Measurements from ENCODE around the gene UPF3B. TPM values are rescaled to one million over a fixed set of nuclear protein-coding genes. Genes with fewer than 3 reads are reported as not detected.
"Not testable (repeated sequence)": the region's sequence is repeated elsewhere in the genome, so short reads cannot be mapped to it uniquely, and the experiment has no call there.

The UPF3B gene
- total RNA-seq, 1 donor from 2014 or later: 4.7 TPM

DNA sequence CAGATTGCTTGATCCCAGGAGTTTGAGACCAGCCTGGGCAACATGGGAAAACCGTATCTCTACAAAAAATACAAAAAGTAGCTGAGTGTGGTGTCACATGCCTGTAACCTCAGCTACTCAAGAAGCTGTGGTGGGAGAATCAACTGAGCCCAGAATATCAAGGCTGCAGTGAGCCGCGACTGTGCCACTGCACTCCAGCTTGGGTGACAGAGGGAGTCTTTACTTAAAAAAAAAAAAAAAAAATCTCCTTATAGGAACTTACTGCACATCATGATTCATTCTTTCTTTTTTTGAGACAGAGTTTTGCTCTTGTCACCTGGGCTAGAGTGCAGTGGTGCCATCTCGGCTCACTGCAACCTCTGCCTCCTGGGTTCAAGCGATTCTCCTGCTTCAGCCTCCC, 24.3 kb downstream of the UPF3B start:
- Histone ChIP-seq H3K36me3 (ENCODE audit: control insufficient read depth, insufficient read depth, low read length) (no peaks in the 10 kb centered on the region), H3K27me3 (ENCODE audit: control insufficient read depth, insufficient read depth, low read length) (no peaks in the 10 kb centered on the region), H3K4me3 (ENCODE audit: low read depth, low read length) (no peak overlapping the region)
- TF ChIP-seq, protein P1, sequence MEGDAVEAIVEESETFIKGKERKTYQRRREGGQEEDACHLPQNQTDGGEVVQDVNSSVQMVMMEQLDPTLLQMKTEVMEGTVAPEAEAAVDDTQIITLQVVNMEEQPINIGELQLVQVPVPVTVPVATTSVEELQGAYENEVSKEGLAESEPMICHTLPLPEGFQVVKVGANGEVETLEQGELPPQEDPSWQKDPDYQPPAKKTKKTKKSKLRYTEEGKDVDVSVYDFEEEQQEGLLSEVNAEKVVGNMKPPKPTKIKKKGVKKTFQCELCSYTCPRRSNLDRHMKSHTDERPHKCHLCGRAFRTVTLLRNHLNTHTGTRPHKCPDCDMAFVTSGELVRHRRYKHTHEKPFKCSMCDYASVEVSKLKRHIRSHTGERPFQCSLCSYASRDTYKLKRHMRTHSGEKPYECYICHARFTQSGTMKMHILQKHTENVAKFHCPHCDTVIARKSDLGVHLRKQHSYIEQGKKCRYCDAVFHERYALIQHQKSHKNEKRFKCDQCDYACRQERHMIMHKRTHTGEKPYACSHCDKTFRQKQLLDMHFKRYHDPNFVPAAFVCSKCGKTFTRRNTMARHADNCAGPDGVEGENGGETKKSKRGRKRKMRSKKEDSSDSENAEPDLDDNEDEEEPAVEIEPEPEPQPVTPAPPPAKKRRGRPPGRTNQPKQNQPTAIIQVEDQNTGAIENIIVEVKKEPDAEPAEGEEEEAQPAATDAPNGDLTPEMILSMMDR (IDR thresholded peaks at IDR 0.05; ENCODE audit: insufficient read depth, low read length, poor library complexity, severe bottlenecking): no peak
- no peak for DNase-seq (ENCODE audit: low read depth)

DNA sequence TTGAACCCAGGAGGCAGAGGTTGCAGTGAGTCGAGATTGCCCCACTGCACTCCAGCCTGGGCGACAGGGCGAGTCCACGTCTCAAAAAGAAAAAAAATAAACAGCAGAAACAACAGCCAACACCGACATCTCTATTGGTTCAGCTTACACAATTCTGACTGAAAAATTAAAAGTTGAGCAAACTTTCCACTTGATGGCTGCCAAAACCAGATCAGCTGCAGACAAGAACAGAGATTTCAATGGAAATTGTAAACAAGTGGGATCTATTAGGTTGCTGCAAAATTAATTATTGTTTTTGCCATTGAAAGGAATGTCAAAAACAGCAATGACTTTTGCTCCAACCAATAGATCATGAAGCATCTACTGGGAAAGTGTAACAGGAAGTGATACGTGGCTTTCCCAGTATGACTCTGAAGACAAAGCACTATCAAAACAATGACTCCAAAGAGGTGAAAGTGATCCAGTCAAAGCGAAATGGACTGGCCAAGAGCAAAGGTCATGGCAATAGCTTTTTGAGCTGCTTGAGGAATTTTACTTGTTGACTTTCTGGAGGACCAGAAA, 26.3 kb downstream of the UPF3B start:
- DNase-seq (ENCODE audit: low read depth): no peak
- TF ChIP-seq, protein P1 (IDR thresholded peaks at IDR 0.05; ENCODE audit: insufficient read depth, low read length, poor library complexity, severe bottlenecking): no peak
- no peak overlapping the region for H3K4me3 ChIP-seq (ENCODE audit: low read depth, low read length)
- H3K27me3 ChIP-seq (ENCODE audit: control insufficient read depth, insufficient read depth, low read length): no peaks in the 10 kb centered on the region
- no peaks in the 10 kb centered on the region for H3K36me3 ChIP-seq (ENCODE audit: control insufficient read depth, insufficient read depth, low read length)

DNA sequence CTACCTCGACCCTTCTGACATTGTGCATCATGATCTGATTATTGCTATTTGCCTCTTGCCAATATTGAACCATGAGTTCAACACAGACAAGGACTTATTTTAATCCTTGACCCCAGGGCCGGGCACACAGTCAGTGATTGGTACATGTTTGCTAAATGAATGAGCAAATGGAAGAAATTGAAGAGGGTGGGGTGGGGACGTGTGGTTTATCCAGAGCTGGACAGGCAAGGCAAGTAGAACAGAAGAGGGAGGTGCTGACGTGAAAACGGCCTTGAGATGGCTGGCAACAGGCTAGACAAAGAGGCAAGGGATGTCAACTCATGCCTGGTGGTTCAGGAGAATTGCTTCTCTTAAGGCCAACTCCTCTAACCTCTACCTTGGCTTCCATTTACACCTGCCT, 28.5 kb downstream of the UPF3B start:
- not testable (repeated sequence) for H3K36me3 ChIP-seq (ENCODE audit: control insufficient read depth, insufficient read depth, low read length)

DNA sequence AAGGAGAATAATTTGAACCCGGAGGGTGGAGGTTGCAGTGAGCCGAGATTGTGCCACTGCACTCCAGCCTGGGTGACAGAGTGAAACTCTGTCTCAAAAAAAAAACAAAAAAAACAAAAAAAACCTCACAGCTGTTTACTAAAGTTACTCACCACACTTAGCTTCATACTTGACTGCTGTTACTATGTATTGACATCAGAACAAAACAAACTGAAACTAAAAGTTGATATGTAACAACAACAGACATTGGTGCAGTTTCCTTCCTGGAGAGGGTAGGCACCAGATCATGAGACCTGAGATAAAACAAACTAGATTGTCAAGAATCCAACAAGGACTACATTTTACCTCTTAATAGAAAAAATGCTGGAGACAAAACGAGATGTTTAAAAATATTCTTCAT, 31.1 kb downstream of the UPF3B start:
- H3K36me3 ChIP-seq (ENCODE audit: control insufficient read depth, insufficient read depth, low read length); H3K27me3 ChIP-seq (ENCODE audit: control insufficient read depth, insufficient read depth, low read length); H3K4me3 ChIP-seq (ENCODE audit: low read depth, low read length); DNase-seq (ENCODE audit: low read depth): not testable (repeated sequence)

More for the DNA sequence above, 28.5 kb downstream of the UPF3B start:
- H3K27me3 ChIP-seq (ENCODE audit: control insufficient read depth, insufficient read depth, low read length); H3K4me3 ChIP-seq (ENCODE audit: low read depth, low read length); DNase-seq (ENCODE audit: low read depth): not testable (repeated sequence)

DNA sequence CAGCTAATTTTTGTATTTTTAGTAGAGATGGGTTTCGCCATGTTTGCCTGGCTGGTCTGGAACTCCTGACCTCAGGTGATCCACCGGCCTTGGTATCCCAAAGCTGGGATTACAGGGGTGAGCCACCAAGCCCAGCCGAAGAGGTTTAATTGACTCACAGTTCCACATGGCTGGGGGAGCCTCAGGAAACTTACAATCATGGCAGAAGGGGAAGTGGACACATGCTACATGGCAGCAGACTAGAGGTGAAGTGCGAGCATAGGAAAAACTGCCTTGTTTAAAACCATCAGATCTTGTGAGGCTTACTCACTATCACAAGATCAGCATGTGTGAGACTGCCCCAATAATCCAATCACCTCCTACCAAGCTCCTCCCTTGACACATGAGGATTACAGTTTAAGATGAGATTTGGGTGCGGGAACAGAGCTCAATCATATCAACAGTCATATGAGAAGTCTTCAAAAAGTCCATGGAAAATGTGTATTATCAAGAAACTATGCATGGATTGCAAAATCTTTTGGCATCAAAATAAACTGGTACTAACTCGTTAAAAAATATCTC, 35.6 kb downstream of the UPF3B start:
- no peak for DNase-seq (ENCODE audit: low read depth)
- Histone ChIP-seq H3K4me3 (ENCODE audit: low read depth, low read length) (no peak overlapping the region), H3K36me3 (ENCODE audit: control insufficient read depth, insufficient read depth, low read length) (no peaks in the 10 kb centered on the region), H3K27me3 (ENCODE audit: control insufficient read depth, insufficient read depth, low read length) (no peaks in the 10 kb centered on the region)
- TF ChIP-seq, protein P1 (IDR thresholded peaks at IDR 0.05; ENCODE audit: insufficient read depth, low read length, poor library complexity, severe bottlenecking): no peak

DNA sequence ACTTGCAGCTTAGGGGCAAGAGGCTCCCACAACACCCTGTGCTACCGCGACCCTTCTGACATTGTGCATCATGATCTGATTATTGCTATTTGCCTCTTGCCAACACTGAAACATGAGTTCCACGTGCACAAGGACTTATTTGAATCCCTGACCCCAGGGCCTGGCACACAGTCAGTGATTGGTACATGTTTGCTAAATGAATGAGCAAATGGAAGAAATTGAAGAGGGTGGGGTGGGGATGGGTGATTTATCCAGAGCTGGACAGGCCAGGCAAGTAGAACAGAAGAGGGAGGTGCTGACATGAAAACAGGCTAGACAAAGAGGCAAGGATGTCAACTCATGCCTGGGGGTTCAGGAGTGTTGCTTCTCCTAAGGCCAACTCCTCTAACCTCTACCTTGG, 36.5 kb downstream of the UPF3B start:
- H3K27me3 ChIP-seq (ENCODE audit: control insufficient read depth, insufficient read depth, low read length): no peaks in the 10 kb centered on the region

More for the DNA sequence above, 36.5 kb downstream of the UPF3B start:
- DNase-seq (ENCODE audit: low read depth): no peak
- Histone ChIP-seq H3K4me3 (ENCODE audit: low read depth, low read length) (no peak overlapping the region), H3K36me3 (ENCODE audit: control insufficient read depth, insufficient read depth, low read length) (no peaks in the 10 kb centered on the region)
- TF ChIP-seq, protein P1 (IDR thresholded peaks at IDR 0.05; ENCODE audit: insufficient read depth, low read length, poor library complexity, severe bottlenecking): no peak

All from kidney epithelial cell (primary cell).